DMS 273 treated with DMSO at 0.1 percent for 48 hours (cell line): ENCODE measurements around the gene LCOR.

Experiments used
- DNase-seq: peaks from one replicate; lab custom pipeline; 2025; lab: John Stamatoyannopoulos, UW

The LCOR gene

DNA sequence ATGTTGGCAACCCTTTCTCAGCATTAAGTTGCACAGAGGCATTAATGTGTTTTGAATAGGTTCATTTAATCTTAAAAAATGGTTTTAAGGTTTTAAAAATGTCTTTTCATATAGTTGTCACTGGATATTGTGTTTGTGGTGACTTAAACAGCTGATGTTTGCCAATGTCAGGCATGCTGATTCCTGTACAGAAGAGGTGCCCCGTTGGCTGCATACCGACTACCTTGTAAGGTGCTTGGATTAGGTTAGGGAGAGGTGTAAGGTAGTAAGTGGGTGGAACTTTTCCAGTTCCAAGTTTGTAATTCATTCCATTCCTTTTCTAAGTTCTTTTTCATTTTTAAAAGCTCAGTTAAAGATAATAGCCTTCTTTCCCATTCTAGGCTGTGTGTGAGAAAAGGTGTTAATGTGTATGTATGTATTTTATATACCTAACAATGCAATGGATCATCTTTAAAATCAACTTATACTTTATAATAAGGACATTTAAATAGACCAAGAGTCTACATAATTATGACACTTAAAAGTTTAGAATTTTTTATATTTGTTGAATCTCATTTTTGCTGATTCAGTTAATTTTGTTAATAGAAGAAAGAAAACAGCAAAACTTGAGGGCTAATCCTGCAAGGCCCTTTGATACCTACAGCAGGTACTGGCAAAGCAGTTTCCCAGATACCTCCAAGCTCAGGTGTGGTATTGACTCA lies 155.2 kb downstream of the LCOR start:
- no peak for DNase-seq

DNA sequence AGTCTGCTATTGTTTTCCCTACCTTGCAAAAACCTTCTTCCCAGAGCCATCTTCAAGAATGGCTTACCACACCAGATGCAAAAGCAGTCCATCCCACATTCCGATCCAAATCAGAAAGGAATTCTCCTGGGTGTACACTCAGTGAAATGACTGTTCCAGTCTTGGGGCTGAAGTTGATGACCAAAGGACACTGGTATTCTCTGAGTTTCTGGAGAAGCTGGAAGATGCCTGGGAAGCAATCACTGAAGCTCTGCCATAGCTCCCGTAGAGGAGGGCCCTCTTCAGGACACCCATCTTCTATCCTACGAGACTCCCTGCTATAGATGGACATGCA lies 155.7 kb downstream of the LCOR start:
- DNase-seq: no peak

GRCh38 chr10:96988426-96988825 lies 156.3 kb downstream of the LCOR start:
- no peak for DNase-seq

DNA sequence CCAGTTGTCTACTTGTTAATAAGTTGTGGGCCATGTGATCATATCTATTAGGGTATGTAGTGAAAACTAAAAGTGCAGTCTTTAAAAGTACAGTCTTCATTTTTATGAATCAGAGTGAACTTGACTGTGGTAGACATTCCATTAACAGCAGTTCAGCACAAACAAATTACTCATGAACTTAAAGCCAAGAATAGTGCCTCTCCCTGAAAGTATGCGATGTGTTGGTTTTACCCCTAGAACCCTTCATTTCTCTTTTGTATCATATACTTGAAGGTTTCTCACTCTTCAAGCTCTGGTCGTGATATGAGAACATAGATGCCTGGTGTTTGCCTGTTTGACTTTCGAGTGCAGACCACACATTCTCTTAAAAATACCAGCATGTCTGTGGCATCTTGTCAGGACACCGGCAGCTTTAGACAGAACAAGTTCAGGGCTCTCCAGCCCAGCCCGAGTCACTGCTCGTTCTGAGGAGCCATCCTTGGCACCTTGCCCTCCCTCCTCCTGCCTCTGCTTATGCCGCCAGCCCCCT lies 159.3 kb downstream of the LCOR start:
- DNase-seq: no peak

GRCh38 chr10:96992721-96993120 lies 160.6 kb downstream of the LCOR start:
- no peak for DNase-seq

DNA sequence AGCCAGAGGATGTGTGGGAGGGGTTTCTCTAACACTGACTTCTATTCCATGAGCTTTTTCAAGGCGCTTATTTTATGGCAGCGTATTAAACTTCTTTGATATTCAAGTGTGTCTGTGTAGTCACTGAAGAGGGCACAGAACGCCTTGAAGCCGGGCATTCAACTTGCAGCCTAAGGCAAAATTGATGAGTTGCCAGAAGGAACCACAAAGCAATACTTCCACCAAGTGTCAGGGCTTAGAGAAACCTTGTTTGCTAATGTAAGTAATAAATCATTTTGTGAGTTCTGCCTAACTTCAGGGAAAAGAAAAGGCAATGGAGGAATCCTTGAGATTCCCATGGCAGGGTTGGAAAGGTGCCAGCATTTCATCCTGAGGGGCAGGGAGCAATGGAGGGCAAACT lies 163.8 kb downstream of the LCOR start:
- DNase-seq: no peak

DNA sequence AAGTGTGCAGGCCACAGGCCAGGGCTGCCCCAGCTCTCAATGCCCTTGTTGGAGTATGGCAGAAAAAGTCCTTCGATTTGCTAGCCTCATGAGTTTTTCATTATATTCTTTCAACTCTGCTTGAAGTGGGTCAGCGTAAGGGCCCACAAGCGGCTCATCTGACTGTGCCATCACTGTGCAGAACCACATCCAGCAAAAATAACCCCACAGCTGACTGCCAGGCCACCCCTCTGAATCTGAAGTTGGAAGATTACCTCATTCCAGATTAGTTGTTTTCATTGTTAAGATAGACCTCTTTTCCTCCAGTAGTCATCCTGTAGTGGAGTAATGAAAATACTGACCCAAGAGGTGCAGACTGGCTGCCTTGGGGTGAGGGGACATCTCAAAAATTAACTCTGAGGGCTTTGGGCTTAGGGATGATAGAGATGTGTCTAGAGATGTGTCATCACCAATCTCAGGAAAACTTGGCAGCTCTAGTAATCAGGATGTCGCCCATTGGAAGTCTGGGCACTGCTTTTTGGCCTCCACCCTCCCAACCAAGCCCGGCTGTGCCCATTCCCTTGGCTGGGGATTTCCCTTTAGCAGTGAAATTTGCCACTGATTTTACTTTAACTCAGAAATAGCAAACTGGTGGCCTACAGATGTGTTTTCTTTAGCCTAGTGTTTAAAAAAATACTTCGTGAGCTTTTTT lies 164.3 kb downstream of the LCOR start:
- DNase-seq: no peak

DNA sequence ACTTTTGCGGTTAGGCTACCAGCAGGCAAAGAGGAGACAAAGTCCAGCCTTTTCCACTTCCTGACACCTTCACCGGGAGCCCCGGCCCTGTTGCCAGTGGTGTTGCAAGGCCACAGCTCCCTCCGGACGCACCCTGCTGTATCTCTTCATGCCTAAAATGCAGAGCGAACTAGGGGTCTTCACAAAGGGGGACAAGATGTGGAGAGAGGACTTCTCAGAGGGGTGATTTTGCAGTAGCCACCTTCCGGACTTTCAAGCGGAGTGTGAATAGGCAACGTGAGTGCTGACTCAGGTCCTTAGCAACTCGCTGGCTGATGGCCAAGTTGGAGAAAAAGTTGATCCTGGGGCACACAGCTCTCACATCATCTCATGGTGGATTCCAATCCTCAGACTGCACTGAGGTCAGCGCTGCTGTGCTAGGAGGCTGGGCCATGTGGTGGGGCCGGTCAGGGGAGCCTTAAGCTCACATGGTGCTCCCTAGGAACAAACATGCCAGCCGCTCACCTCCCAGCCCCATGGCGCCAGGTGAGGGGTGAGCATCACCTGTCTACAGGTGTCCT lies 166.3 kb downstream of the LCOR start:
- no peak for DNase-seq

GRCh38 chr10:96999337-96999736 lies 167.2 kb downstream of the LCOR start:
- DNase-seq: no peak

- no peak for DNase-seq
These were observed 167.9 kb downstream of the LCOR start for GRCh38 chr10:96999987-97000386.

- DNase-seq: no peak
These were observed 168.5 kb downstream of the LCOR start for GRCh38 chr10:97000487-97001182.

GRCh38 chr10:97001183-97001991 lies 169.3 kb downstream of the LCOR start:
- no peak for DNase-seq

DNA sequence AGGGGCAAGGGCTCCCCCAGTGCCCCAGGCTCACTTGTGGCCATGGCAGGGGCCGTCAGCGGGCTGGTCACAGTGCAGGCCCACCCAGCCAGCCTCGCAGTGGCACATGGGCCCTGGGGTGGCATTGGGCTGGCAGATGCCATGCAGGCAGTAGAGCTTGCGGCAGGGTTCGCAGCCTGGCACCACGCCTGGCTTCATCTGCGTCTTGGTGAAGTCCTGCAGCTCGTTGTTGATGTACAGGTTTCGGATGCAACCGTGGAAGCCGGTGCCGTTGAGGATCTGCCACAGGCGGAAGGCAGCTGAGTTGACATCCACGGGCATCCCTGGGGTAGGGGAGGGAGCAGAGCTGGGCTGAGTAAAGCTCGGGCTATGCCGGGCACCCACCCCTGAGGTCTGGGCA lies 170.6 kb downstream of the LCOR start:
- DNase-seq: no peak

DNA sequence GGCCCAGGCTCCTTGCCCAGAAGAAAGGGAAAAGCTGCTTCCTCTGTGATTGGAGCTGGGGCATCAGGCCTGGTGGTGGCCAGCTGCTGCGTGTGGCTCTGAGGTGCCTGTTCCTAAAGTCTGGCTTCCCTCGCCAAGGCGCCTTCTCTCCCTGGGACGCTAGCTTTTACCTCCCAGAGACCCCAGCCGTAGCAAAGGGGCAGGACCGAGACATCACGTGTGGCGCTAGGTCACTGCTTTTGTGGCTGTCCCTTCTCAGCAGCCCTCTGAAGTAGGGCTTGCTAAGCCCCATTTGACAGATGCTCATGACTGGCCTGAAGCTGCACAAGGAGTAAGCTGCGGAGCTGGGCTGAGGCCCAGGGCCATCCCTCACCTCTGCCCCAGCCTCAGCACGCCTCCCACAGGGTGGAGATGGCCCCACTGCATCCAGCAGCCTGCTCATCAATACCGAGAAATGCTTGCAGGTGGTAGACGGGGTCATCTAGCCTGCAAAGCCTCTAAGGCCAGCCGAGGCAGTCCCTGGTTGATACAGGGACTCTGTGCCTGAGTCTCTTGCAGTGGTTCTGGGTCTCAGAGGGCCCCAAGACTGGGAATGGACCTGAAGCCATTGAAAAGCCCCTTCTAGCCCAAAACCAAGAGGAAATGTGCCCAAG lies 171.2 kb downstream of the LCOR start:
- no peak for DNase-seq

DNA sequence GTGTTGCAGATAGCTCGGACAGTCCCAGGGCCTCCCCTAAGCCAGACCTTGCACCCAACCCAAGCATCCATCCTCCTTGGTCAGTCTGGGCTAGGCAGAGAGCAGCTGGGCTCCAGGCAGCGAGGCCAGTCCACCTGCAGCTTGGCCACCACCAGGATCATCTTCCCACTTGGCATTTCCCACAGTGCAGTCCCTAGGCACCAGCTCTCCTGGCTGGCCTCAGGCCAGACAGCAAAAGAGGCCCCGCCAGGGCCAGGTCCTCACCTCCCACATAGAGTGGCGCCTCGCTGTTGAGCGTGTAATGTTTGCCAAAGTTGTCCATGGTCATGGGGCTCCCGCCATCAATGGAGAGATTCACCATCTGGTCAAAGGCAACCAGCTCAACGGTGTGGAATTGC lies 171.7 kb downstream of the LCOR start:
- DNase-seq: no peak

- no peak for DNase-seq
These were observed 172.5 kb downstream of the LCOR start for GRCh38 chr10:97004591-97004990.

DNA sequence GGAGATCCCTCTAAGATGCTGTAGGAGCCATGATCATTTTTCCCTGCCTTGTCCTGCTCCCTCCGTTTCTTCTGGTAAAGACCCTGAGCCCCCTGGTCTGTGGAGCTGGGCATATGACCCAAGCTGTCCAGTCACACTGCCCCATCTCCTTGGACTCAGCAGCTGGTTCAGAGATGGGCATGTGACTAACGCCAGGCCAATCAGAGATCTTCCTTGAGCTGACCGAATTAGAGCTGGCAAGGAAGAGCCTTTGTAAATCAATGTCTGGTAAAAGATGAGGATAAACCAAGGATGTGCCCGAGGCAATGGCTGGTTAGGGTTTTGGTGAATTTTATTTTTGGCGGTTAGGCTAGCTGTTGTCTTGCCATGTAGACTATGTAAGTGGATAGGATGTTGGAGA lies 173.3 kb downstream of the LCOR start:
- DNase-seq: no peak

DNA sequence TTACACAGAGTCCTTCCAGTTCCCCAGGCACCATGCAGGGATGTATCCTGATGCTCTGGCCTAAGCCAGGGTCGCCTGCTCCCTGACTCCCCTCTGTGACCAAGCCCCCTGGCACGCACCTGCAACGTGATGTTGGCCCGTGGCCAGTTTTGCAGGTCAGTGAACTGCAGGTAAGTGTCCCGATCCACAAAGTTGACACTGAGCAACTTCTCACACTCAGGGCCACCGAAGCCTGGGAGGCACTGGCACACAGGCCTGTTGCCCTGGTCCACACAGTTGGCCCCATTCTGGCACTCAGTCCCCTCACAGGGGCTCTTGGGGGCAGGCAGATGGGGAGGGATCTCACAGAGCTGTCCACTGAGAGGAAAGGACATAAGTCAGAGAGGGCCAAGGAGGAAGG lies 174.3 kb downstream of the LCOR start:
- no peak for DNase-seq

- no peak for DNase-seq
These were observed 175.3 kb downstream of the LCOR start for GRCh38 chr10:97007417-97007816.

DNA sequence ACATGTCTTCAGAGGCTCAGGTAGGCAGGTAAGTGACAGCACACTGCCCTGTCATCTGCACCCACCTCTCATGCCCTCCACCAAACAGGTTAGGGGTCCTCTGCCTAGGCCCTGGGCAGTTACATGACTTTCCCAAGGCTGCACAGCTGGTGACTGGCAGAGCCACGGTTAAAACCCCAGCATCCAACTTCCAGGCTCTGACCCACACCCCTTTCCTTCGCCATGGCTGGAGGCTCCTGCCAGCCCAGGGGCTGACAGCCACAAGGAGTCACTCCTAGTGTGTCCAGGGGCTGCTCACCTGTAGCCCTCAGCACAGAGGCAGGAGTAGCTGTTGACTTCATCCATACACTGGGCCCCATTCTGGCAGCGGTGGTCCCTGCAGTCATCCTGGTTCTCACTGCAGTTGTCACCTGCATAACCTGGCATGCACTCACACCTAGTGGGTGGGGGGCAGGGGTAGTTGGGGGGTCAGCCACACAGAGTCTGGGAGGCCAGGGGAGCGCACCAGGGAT lies 178.7 kb downstream of the LCOR start:
- DNase-seq: no peak

GRCh38 chr10:97011397-97011796 lies 179.3 kb downstream of the LCOR start:
- no peak for DNase-seq
